ENCODE results near the gene MYH13.

MYH13 gene

GRCh38 chr17:10352893-10353292, 19.9 kb downstream of the MYH13 start:
- H3K4me3 ChIP-seq (ENCODE audit: low read depth, low read length): no peak overlapping the region
- no peak for TF ChIP-seq CTCF (IDR thresholded peaks at IDR 0.05; ENCODE audit: borderline replicate concordance, insufficient read depth, low read depth, low read length)

GRCh38 chr17:10349403-10349802, 23.4 kb downstream of the MYH13 start:
- no peak overlapping the region for H3K4me3 ChIP-seq (ENCODE audit: low read depth, low read length)

GRCh38 chr17:10344816-10345215, 28.0 kb downstream of the MYH13 start:
- no peak for TF ChIP-seq CTCF (IDR thresholded peaks at IDR 0.05; ENCODE audit: borderline replicate concordance, insufficient read depth, low read depth, low read length)

More at GRCh38 chr17:10349403-10349802, 23.4 kb downstream of the MYH13 start:
- no peak for TF ChIP-seq CTCF (IDR thresholded peaks at IDR 0.05; ENCODE audit: borderline replicate concordance, insufficient read depth, low read depth, low read length)

GRCh38 chr17:10339051-10339450, 33.8 kb downstream of the MYH13 start:
- TF ChIP-seq CTCF (IDR thresholded peaks at IDR 0.05; ENCODE audit: borderline replicate concordance, insufficient read depth, low read depth, low read length): no peak
- H3K4me3 ChIP-seq (ENCODE audit: low read depth, low read length): no peak overlapping the region

More at GRCh38 chr17:10344816-10345215, 28.0 kb downstream of the MYH13 start:
- no peak overlapping the region for H3K4me3 ChIP-seq (ENCODE audit: low read depth, low read length)

GRCh38 chr17:10337976-10338375, 34.8 kb downstream of the MYH13 start:
- no peak for TF ChIP-seq CTCF (IDR thresholded peaks at IDR 0.05; ENCODE audit: borderline replicate concordance, insufficient read depth, low read depth, low read length)

GRCh38 chr17:10337136-10337535, 35.7 kb downstream of the MYH13 start:
- no peak for TF ChIP-seq CTCF (IDR thresholded peaks at IDR 0.05; ENCODE audit: borderline replicate concordance, insufficient read depth, low read depth, low read length)
- H3K4me3 ChIP-seq (ENCODE audit: low read depth, low read length): no peak overlapping the region

More at GRCh38 chr17:10337976-10338375, 34.8 kb downstream of the MYH13 start:
- no peak overlapping the region for H3K4me3 ChIP-seq (ENCODE audit: low read depth, low read length)

GRCh38 chr17:10336393-10336792, 36.4 kb downstream of the MYH13 start:
- no peak for TF ChIP-seq CTCF (IDR thresholded peaks at IDR 0.05; ENCODE audit: borderline replicate concordance, insufficient read depth, low read depth, low read length)
- no peak overlapping the region for H3K4me3 ChIP-seq (ENCODE audit: low read depth, low read length)
